HEK293 (cell line): ENCODE results near the gene RIMKLB.

Experiments used
- ATF2 ChIP-seq: fragments of 450-650 bp; formaldehyde crosslinking; IDR thresholded peaks from 2 replicates; pipeline ENCODE4 v1.5.1; 2016; ENCODE audit warnings: missing biosample characterization, missing genetic modification characterization, low read depth
- CTCF ChIP-seq: fragments of 450-650 bp; formaldehyde crosslinking; IDR thresholded peaks from 2 replicates; pipeline ENCODE4 v1.5.1; 2016; ENCODE audit warnings: missing biosample characterization, missing genetic modification characterization
- KLF16 ChIP-seq: fragments of 450-650 bp; formaldehyde crosslinking; IDR thresholded peaks from 2 replicates; pipeline ENCODE4 v1.5.1; 2017; ENCODE audit warnings: missing biosample characterization, missing genetic modification characterization
- RBAK ChIP-seq: fragments of 450-650 bp; formaldehyde crosslinking; IDR thresholded peaks from 2 replicates; pipeline ENCODE4 v1.5.1; 2016; ENCODE audit warnings: missing biosample characterization, missing genetic modification characterization
- REST ChIP-seq: fragments of 450-650 bp; formaldehyde crosslinking; IDR thresholded peaks from 2 replicates; pipeline ENCODE4 v1.5.1; 2016; ENCODE audit warnings: missing biosample characterization, missing genetic modification characterization
- SP3 ChIP-seq: fragments of 450-650 bp; formaldehyde crosslinking; IDR thresholded peaks from 2 replicates; pipeline ENCODE4 v1.5.1; 2016; ENCODE audit warnings: missing biosample characterization, missing genetic modification characterization
- ZNF121 ChIP-seq: fragments of 450-650 bp; formaldehyde crosslinking; IDR thresholded peaks from 2 replicates; pipeline ENCODE4 v1.5.1; 2016; ENCODE audit warnings: missing biosample characterization, missing genetic modification characterization
- ZNF175 ChIP-seq: fragments of 450-650 bp; formaldehyde crosslinking; IDR thresholded peaks from 2 replicates; pipeline ENCODE4 v1.5.1; 2016; ENCODE audit warnings: missing biosample characterization, missing genetic modification characterization
- ZNF18 ChIP-seq: fragments of 450-650 bp; formaldehyde crosslinking; IDR thresholded peaks from 2 replicates; pipeline ENCODE4 v1.5.1; 2016; ENCODE audit warnings: missing biosample characterization, missing genetic modification characterization
- ZNF239 ChIP-seq: fragments of 450-650 bp; formaldehyde crosslinking; IDR thresholded peaks from 2 replicates; pipeline ENCODE4 v1.5.1; 2016; ENCODE audit warnings: missing biosample characterization, missing genetic modification characterization
- ZNF521 ChIP-seq: fragments of 450-650 bp; formaldehyde crosslinking; IDR thresholded peaks from 2 replicates; pipeline ENCODE4 v1.5.1; 2017; ENCODE audit warnings: missing biosample characterization, mild to moderate bottlenecking, missing genetic modification characterization
- ZNF747 ChIP-seq: fragments of 450-650 bp; formaldehyde crosslinking; IDR thresholded peaks from 2 replicates; pipeline ENCODE4 v1.5.1; 2016; ENCODE audit warnings: missing biosample characterization, missing genetic modification characterization

GRCh38 chr12:8817856-8818255 lies 120.1 kb downstream of the RIMKLB start:
- TF ChIP-seq CTCF (no peak), KLF16 (tag by site-specific recombination) (no peak), ZNF121 (no peak), RBAK (tag by site-specific recombination) (no peak), SP3 (tag by site-specific recombination) (no peak), ZNF175 (tag by site-specific recombination) (no peak), ZNF521 (tag by site-specific recombination) (no peak), ZNF747 (no peak), REST (tag by site-specific recombination) (no peak), ZNF239 (tag by site-specific recombination) (no peak), ZNF18 (tag by site-specific recombination) (no peak), ATF2 (no peak)
